Fibroblast of the aortic adventitia (primary cell): ENCODE data around the gene NHERF1. TPM values are rescaled to one million over a fixed set of nuclear protein-coding genes. Genes with fewer than 3 reads are reported as not detected.

Experiments used
- DNase-seq: peaks from one replicate; pipeline ENCODE4 v3.0.0-alpha.2; 2010; ENCODE audit warnings: low read depth
- H3K4me3 ChIP-seq: 2 replicates; pipeline ENCODE4 v1.5.1; 2011; ENCODE audit warnings: low read depth, mild to moderate bottlenecking, control low read depth, low read length, moderate library complexity
- total RNA-seq: library from RNA; depleted of rRNA; stranded (reverse); fragments of >200 nt; gene quantifications from 2 replicates; pipeline ENCODE4 v1.2.3, GENCODE V29; 2012; ENCODE audit warnings: low replicate concordance
- TF ChIP-seq, protein P1 (sequence below): IDR thresholded peaks from 2 replicates; pipeline ENCODE4 v1.5.1; 2011; ENCODE audit warnings: mild to moderate bottlenecking, low read length, control low read depth, inconsistent platforms; ENCODE audit not compliant: insufficient read depth

NHERF1 gene
- total RNA-seq, 1 donor, result 11.0 TPM

DNA sequence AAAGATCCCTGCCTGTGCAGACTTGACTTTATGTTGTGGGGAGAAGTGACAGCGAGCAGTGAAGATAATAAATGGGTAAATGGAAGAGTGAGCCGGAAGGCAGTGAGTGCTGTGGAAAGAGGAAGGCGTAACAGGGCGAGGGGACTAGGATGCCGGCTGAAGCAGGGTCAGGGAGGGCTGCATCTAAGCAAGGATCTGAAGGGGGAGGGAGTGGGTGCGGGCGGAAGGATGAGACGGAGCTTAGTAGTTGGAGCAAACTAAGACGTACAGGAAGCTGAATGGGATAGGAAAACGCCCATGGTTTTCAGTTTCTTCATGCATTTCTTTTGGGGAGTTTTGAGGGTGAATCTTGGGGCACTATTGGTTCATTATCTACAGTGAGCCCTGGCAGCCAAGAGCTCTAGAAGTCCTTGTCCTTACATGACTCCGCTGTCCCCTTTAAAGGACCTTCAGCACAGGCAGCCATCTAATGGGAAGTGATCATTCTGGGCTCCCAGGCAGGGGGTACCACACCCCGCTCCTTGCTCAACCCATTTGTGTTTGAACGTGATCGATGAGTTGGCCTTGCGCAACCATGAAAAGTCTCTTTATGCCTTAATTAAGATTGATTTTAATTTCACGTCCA is 38.1 kb downstream of the NHERF1 start:
- TF ChIP-seq, protein P1, sequence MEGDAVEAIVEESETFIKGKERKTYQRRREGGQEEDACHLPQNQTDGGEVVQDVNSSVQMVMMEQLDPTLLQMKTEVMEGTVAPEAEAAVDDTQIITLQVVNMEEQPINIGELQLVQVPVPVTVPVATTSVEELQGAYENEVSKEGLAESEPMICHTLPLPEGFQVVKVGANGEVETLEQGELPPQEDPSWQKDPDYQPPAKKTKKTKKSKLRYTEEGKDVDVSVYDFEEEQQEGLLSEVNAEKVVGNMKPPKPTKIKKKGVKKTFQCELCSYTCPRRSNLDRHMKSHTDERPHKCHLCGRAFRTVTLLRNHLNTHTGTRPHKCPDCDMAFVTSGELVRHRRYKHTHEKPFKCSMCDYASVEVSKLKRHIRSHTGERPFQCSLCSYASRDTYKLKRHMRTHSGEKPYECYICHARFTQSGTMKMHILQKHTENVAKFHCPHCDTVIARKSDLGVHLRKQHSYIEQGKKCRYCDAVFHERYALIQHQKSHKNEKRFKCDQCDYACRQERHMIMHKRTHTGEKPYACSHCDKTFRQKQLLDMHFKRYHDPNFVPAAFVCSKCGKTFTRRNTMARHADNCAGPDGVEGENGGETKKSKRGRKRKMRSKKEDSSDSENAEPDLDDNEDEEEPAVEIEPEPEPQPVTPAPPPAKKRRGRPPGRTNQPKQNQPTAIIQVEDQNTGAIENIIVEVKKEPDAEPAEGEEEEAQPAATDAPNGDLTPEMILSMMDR, result no peak
- H3K4me3 ChIP-seq, result no peak overlapping the region
- no peak for DNase-seq

DNA sequence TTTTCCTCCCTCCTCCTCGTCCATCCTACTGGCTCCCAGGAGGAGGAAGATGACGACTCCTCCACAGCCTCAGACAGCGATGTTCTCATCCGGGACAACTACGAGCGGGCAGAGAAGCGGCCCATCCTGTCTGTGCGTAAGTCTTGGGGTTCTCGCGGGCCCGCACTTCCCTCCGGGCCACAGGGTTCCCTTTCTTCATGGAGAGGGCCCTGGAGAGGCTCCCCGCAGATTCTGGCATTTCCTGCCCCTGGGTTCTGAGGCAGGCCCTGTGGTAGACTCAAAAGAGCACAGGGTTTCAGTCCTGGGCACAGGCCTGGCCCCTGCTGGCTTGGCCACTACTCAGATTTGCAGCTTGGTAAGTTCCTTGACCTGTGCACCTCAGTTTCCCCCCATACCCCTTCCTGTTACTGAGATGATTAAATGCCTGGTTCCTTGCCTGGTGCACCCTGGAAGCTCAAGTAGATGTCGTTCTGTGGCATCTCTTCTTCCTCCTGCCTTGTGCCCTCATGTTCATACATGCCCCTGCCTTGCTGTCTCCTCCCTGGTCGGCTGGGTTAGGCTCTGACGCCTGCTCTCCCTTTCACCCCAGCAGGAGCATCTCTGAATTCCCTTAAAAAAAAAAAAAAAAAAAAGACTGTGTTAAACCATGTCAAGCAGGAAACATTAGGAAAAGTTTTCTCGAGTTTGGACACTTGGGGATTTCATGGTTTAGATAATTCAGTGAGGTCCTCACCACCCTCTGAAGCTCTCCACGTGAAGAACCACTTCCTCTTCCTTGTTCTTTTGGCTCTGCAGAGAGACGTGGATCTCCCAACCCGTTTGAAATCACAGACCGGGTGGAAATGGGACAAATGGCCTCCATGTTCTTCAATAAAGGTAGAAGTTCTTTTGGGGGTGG is 42.0 kb downstream of the NHERF1 start:
- no peak for DNase-seq

DNA sequence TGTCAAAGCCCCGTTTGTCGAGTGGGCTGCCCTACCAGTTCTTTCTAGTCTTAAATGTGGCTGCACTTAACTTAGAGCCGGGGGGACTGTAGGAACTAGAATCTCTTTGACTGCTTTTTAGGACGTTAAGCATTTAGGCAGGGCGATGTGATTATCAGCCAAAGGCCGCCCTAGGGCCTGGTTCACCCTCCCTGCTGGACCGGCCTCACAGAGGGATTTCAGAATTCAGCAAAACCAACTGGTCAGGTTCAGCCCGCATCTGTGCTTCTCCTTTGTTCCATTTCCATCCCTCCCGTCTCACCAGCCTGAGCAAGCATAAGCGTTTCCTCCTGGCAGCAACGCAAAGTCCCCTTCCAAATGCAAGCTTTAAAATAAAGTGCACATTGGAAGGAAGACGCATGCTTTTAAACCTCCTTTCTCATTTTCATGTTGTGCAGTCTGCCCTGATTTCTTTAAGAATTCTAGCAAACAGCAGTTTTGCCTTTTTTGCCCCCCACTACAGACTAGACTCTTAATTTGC is 44.2 kb downstream of the NHERF1 start:
- TF ChIP-seq, protein P1, result no peak
- H3K4me3 ChIP-seq, result no peak overlapping the region
- no peak for DNase-seq

More for the DNA sequence above, 42.0 kb downstream of the NHERF1 start:
- H3K4me3 ChIP-seq, result no peak overlapping the region
- TF ChIP-seq, protein P1, result no peak

DNA sequence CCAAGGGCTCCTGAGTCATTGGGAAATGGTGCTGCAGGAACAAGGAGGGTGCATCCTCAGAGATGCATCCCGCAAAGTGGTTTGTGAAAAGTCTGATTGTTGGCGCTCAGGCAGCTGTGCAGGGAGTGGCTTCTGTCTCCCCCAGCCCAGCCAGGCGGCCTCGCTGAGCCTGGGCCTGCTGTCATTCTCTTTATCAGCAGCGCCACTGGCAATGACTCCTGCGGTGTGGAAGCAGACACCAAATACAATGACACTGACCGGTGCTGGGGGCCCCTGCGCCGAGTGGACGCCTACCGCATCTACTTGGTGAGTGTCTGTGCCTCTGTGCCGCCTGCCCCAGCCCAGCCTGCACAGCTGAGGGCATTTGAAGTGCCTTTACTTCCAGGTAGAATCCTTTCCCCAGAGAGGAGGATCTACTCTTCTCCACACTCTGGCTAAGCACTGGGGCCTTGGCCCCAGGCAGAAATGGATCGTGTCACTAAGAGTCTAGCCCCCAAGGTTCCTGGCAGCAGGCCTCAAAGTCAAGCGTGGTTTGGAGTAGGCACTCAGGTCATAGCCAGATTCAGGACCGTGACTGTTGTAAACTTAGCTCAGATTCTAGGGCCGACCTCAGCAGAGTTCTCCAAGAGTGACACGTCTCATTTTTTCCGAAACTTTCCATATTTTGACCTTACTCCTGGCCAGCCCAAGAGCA is 47.0 kb downstream of the NHERF1 start:
- H3K4me3 ChIP-seq, result no peak overlapping the region
- TF ChIP-seq, protein P1, result no peak
- no peak for DNase-seq

DNA sequence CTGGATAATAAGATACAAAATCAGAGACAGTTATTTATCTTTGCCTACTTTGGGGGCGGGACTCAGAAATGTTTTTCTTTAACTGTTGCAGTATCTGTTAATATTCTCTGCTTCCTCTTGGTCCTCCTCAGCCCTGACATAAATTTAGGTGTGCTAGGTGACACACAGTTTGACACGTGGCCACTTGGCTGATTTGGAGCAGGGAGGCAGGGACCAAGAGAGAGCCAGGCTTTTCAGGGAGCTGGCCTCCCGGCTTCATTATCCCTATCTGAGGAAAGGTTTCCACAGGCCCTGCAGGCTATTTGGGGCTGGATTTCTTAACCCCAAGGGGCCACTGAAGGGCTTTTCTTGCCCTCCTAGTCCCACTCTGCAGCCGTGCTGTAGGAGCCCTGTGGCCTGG is 47.8 kb downstream of the NHERF1 start:
- DNase-seq, result no peak
- H3K4me3 ChIP-seq, result no peak overlapping the region
- TF ChIP-seq, protein P1, result no peak

DNA sequence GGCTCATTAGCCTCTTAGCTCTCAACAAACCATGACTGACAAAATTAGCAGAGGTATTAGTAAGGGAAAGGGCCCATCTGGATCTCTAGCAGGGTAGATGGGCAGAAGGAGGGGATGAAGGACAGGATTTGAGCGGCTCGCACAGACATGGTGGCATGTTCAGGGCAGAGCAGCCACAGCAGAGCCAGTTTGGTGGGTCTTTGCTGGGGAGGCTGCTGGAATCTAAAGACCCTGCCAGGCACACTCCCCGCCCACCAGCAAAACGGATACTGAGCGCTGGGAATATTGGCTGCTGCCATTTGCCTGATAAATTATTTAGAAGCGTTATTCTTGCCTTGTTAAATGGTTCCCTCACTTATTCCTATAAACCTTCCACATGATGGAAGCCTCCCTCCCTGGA is 48.4 kb downstream of the NHERF1 start:
- H3K4me3 ChIP-seq, result no peak overlapping the region
- TF ChIP-seq, protein P1, result no peak
- DNase-seq, result no peak
